Smooth muscle cell (in vitro differentiated cells): Measurements from ENCODE around the gene POMGNT2. TPM values are rescaled to one million over a fixed set of nuclear protein-coding genes. Genes with fewer than 3 reads are reported as not detected.
A peak's percentile ranks its signal among the peaks of the same experiment; 100 is the strongest.

Experiments used
- DNase-seq: peaks from one replicate; lab custom pipeline; 2025; ENCODE audit not compliant: unreplicated experiment; lab: John Stamatoyannopoulos, UW
- H2AFZ ChIP-seq: fragments of 200-600 bp; sonication (generic); 2 replicates; pipeline ENCODE4 v1.6.0; 2016; ENCODE audit warnings: antibody characterized with exemption, low read depth, mild to moderate bottlenecking
- H3F3A ChIP-seq: fragments of 200-600 bp; sonication (generic); 2 replicates; pipeline ENCODE4 v1.6.0; 2017; ENCODE audit warnings: antibody characterized with exemption, low read depth
- H3K27ac ChIP-seq: fragments of 200-600 bp; sonication (generic); 2 replicates; pipeline ENCODE4 v1.5.1; 2016; ENCODE audit warnings: low read depth, mild to moderate bottlenecking
- H3K27me3 ChIP-seq: fragments of 200-600 bp; sonication (generic); 2 replicates; pipeline ENCODE4 v1.6.1; 2016; ENCODE audit warnings: low read depth, mild to moderate bottlenecking
- H3K36me3 ChIP-seq: fragments of 200-600 bp; sonication (generic); 2 replicates; pipeline ENCODE4 v1.5.1; 2016; ENCODE audit warnings: low read depth
- H3K4me1 ChIP-seq: fragments of 200-600 bp; sonication (generic); 2 replicates; pipeline ENCODE4 v1.5.1; 2016; ENCODE audit warnings: low read depth
- H3K4me2 ChIP-seq: fragments of 200-600 bp; sonication (generic); 2 replicates; pipeline ENCODE4 v1.6.0; 2016; ENCODE audit warnings: mild to moderate bottlenecking
- H3K4me3 ChIP-seq: fragments of 200-600 bp; sonication (generic); 2 replicates; pipeline ENCODE4 v1.5.1; 2016; ENCODE audit warnings: mild to moderate bottlenecking
- H3K79me2 ChIP-seq: fragments of 200-600 bp; sonication (generic); 2 replicates; pipeline ENCODE4 v1.6.0; 2016; ENCODE audit warnings: low read depth, mild to moderate bottlenecking
- H3K9ac ChIP-seq: fragments of 200-600 bp; sonication (generic); 2 replicates; pipeline ENCODE4 v1.6.0; 2016; ENCODE audit warnings: low read depth
- H3K9me3 ChIP-seq: fragments of 200-600 bp; sonication (generic); replicated peaks from 2 replicates; pipeline ENCODE4 v1.5.1; 2016; ENCODE audit warnings: low read depth
- H4K20me1 ChIP-seq: fragments of 200-600 bp; sonication (generic); 2 replicates; pipeline ENCODE4 v1.6.0; 2016; ENCODE audit warnings: low read depth
- WGBS: methylation state at CpG from one replicate; pipeline ENCODE4 v1.1.7; 2016; ENCODE audit warnings: low lambda C conversion rate; 5-methylcytosine and 5-hydroxymethylcytosine counted together
- polyA plus RNA-seq: library from polyadenylated mRNA; unstranded; fragments of >200 nt; fragmentation: Nextera tagmentation; extraction: Ambion mirVana; gene quantifications from 2 replicates; pipeline ENCODE4 v1.2.1, GENCODE V29; 2016
- total RNA-seq: library from RNA; depleted of rRNA; stranded (reverse); fragments of >200 nt; gene quantifications from 2 replicates; pipeline ENCODE4 v1.2.3, GENCODE V29; 2014
- TF ChIP-seq, protein P1 (sequence below): fragments of 200-600 bp; sonication (generic); IDR thresholded peaks from 2 replicates; pipeline ENCODE4 v1.5.1; 2017; ENCODE audit warnings: borderline replicate concordance, mild to moderate bottlenecking, antibody characterized with exemption; ENCODE audit not compliant: insufficient read depth, poor library complexity, severe bottlenecking

The POMGNT2 gene
- total RNA-seq (9.2 and 9.3 TPM in 2 replicates), polyA plus RNA-seq (14.1 and 17.9 TPM in 2 replicates)

DNA sequence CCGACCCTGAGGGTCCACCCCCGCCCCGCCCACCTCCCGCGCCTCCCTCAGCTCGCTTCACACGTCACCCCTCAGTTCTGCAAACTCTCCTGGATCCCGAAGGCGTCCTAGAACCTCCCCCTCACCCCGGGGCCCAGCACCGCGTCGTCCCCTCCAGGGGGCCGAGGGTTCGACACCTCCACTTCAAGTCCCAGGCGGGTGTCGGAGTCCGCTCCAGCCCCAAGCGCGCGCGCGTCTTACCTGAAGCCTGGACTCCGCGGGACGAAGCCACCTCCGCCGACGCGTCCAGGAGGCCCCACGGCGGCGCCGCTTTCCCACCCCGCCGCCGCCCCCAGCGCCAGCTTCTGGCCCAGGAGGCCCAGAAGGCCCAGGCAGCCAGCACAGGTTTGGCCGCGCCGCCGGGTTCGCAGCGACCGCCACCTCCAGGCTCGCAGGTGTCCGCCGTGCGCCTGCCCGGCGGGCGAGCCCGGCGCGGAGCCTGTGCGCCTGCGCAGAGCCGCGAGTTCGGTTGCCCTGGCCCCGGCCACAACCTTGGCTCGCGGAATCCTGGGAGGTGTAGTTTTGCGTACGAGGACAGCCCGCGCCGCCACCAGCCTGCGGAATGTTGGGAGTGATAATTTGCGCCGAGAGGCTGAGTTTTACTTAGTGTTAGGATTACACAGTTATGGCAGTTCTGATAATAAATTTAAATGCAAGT lies at the start of gene POMGNT2:
Gene POMGNT2, minus strand, starts transcription at position 484 of the 697 bp plus-strand sequence. CDS start 24,648 bp downstream, outside the sequence.
- Histone ChIP-seq H3K4me2 (peak within 1 kb of the TSS; percentile 99), H2AFZ (peak within 1 kb of the TSS; percentile 100), H3K36me3 (no peaks in the 10 kb centered on the region), H4K20me1 (no peaks in the 10 kb centered on the region), H3K4me1 (no peaks in the 10 kb centered on the region), H3K9ac (no peak within 1 kb of the TSS), H3K27me3 (no peaks in the 10 kb centered on the region), H3K9me3 (no peaks in the 10 kb centered on the region), H3K4me3 (peak within 1 kb of the TSS; percentile 95), H3K27ac (no peak within 1 kb of the TSS), H3F3A (no peaks in the 10 kb centered on the region), H3K79me2 (no peaks in the 10 kb centered on the region)
- TF ChIP-seq, protein P1, sequence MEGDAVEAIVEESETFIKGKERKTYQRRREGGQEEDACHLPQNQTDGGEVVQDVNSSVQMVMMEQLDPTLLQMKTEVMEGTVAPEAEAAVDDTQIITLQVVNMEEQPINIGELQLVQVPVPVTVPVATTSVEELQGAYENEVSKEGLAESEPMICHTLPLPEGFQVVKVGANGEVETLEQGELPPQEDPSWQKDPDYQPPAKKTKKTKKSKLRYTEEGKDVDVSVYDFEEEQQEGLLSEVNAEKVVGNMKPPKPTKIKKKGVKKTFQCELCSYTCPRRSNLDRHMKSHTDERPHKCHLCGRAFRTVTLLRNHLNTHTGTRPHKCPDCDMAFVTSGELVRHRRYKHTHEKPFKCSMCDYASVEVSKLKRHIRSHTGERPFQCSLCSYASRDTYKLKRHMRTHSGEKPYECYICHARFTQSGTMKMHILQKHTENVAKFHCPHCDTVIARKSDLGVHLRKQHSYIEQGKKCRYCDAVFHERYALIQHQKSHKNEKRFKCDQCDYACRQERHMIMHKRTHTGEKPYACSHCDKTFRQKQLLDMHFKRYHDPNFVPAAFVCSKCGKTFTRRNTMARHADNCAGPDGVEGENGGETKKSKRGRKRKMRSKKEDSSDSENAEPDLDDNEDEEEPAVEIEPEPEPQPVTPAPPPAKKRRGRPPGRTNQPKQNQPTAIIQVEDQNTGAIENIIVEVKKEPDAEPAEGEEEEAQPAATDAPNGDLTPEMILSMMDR, result no peak
- DNase-seq, result peak; percentile 49
- under 1% methylated on average over 59 of the region's 71 CpGs for WGBS

DNA sequence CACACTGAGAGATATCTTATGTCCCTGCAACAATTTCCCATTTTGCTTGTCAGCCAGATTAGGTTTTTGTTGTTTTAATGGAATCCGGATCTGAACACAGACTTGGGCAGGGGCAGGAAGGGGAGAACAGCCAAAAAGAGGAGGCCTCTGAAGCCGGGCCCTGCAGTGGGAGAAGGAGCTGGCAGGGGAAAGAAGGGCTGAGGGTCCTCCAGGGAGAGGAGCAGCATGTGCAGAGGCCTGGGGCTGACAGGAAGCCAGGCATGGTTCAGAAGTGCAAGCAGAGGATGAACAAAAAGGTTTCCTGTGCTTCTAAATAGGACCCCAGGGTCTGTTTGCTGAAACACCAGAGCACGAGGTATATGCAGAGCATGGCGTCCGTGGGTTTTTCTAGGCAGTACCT lies 49.1 kb upstream of the POMGNT2 start:
- Histone ChIP-seq H3K27me3 (peaks cover 22% of the 10 kb centered on the region), H3K9ac (no peak overlapping the region), H3K4me3 (no peak overlapping the region), H4K20me1 (no peaks in the 10 kb centered on the region), H3K79me2 (no peaks in the 10 kb centered on the region), H3K27ac (no peak overlapping the region), H2AFZ (no peak overlapping the region), H3K4me2 (no peak overlapping the region), H3K36me3 (no peaks in the 10 kb centered on the region), H3K9me3 (no peaks in the 10 kb centered on the region), H3K4me1 (no peaks in the 10 kb centered on the region), H3F3A (no peaks in the 10 kb centered on the region)
- no peak for DNase-seq
- TF ChIP-seq, protein P1, result no peak
- WGBS, result 91% methylated on average over 5 of the region's 5 CpGs

DNA sequence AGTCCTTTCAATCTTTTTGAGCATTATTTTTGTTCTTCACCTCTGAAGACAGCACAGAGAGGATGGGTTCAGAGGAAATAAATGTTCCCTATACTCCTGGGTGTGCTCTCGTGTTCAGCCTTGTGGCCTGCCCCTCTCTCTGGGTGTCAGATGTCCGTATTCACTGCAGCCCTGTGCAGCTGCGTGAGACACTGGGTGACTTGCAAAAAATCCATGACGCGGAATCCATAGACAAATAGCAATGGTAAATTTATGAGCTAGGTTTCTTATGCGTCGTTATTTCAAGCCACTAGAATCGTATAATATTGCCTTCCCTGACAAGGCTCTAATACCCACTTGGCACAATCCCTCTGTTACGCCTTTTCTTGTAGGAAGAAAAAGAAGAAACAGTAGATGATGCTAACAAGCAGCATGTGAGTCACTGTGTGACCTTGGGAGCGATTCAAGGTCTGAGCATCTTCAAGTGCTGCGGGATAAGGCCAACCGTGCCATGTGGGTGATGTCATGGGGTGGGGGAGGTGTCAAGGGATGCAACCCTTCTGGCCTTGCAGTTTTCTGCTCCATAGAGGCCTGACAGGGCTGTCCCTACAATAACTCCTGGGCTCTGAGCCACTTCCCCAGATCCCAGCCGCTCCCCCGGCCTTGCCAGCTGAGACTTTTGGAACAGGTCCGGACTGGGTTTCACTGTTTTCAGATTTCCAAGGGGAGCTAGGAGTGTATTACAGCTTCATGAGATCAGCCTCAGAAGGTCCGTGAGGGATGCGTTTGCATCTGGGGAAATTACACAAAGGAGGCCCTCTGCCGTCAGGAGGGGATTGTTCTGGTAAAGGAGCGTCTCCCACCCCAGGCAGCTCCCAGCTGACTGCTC lies 47.6 kb upstream of the POMGNT2 start:
- 79% methylated on average over 19 of the region's 19 CpGs for WGBS
- Histone ChIP-seq H2AFZ (no peak overlapping the region), H3K9ac (no peak overlapping the region), H3K4me2 (no peak overlapping the region), H3F3A (no peaks in the 10 kb centered on the region), H3K27ac (no peak overlapping the region), H3K79me2 (no peaks in the 10 kb centered on the region), H4K20me1 (no peaks in the 10 kb centered on the region), H3K4me1 (no peaks in the 10 kb centered on the region), H3K9me3 (no peaks in the 10 kb centered on the region), H3K36me3 (no peaks in the 10 kb centered on the region), H3K27me3 (peaks cover 25% of the 10 kb centered on the region), H3K4me3 (no peak overlapping the region)
- TF ChIP-seq, protein P1, result no peak
- DNase-seq, result no peak
